HCT116 (cell line): ENCODE data around the gene SBF1. TPM values are rescaled to one million over a fixed set of nuclear protein-coding genes. Genes with fewer than 3 reads are reported as not detected.

Source experiments
- ATAC-seq: fragments of 200-7000 bp; cut with Tn5 transposase; 2 replicates; pipeline ENCODE4 v1.9.1; 2020; ENCODE audit warnings: mild to moderate bottlenecking, moderate library complexity
- BruUV-seq: library from RNA; stranded (reverse); fragments of 400-500 nt; replicated peaks from 2 replicates; lab custom pipeline; 2021; lab: Mats Ljungman, UMichigan
- CTCF ChIA-PET: fragments of 300-600 bp; sonication (Branson Sonifier 250); formaldehyde crosslinking; loops from one replicate; lab custom pipeline; 2021; ENCODE audit warnings: antibody characterized with exemption; lab: Charles Lee
- POLR2A ChIA-PET: fragments of 300-600, 350-600 bp; sonication (Branson Sonifier 250); formaldehyde crosslinking; loops from one replicate; lab custom pipeline; 2021; ENCODE audit warnings: antibody characterized with exemption; lab: Charles Lee
- RAD21 ChIA-PET, 2 experiments: fragments of 300-600 bp; sonication (Branson Sonifier 250); formaldehyde crosslinking; loops; one replicate each; lab custom pipeline; 2023; ENCODE audit warnings: low total read pairs in 2 of 2; ENCODE audit not compliant: uncharacterized antibody in 2 of 2, unreplicated experiment in 2 of 2, low non-redundant PET in 1 of 2; lab: Charles Lee
- DNase-seq: peaks from one replicate; pipeline ENCODE4 v3.0.0-alpha.2; 2010; ENCODE audit warnings: low read depth, low spot score
- H2AFZ ChIP-seq: fragments of 200-600 bp; shearing (Covaris generic), sonication (generic); 2 replicates; pipeline ENCODE4 v1.6.1; 2017; ENCODE audit warnings: low read depth, mixed run types, mixed read lengths, antibody characterized with exemption, low read length; ENCODE audit not compliant: poor library complexity, severe bottlenecking
- H3K27ac ChIP-seq: 2 replicates; pipeline ENCODE4 v1.5.1; 2012; ENCODE audit warnings: low read depth, low read length
- H3K27me3 ChIP-seq: fragments of 200-600 bp; sonication (generic); 2 replicates; pipeline ENCODE4 v1.6.1; 2016; ENCODE audit warnings: mixed run types, low read length, mixed read lengths; ENCODE audit not compliant: insufficient read depth
- H3K36me3 ChIP-seq, 2 experiments: fragments of 200-500 bp in 1 of 2; fragments of 200-600 bp in 1 of 2; sonication (Bioruptor generic) in 1 of 2; sonication (generic) in 1 of 2; 2 replicates each; pipeline versions ENCODE4 v1.5.1 to v1.6.1; 2014 to 2016; ENCODE audit warnings: low read length in 2 of 2, inconsistent platforms in 1 of 2, mixed read lengths in 1 of 2, mixed run types in 1 of 2; ENCODE audit not compliant: insufficient read depth in 2 of 2, control insufficient read depth in 1 of 2
- H3K4me1 ChIP-seq, 2 experiments: fragments of 200-600 bp in 1 of 2; sonication (generic) in 1 of 2; 2 replicates each; pipeline versions ENCODE4 v1.5.1 to v1.6.1; 2012 to 2017; ENCODE audit warnings: low read length in 2 of 2, inconsistent platforms in 1 of 2, mild to moderate bottlenecking in 1 of 2, mixed read lengths in 1 of 2, mixed run types in 1 of 2, moderate library complexity in 1 of 2; ENCODE audit not compliant: insufficient read depth in 2 of 2, control insufficient read depth in 1 of 2
- H3K4me2 ChIP-seq: fragments of 200-600 bp; sonication (generic); 2 replicates; pipeline ENCODE4 v1.6.1; 2017; ENCODE audit warnings: mixed run types, low read length, mixed read lengths
- H3K4me3 ChIP-seq, 2 experiments: fragments of 200-600 bp in 1 of 2; sonication (generic) in 1 of 2; replicated peaks in 1 of 2; 2 replicates each; pipeline ENCODE4 v1.5.1; 2011 to 2016; ENCODE audit warnings: low read length in 2 of 2, control low read depth in 1 of 2, low read depth in 1 of 2, mild to moderate bottlenecking in 1 of 2, mixed read lengths in 1 of 2, mixed run types in 1 of 2
- H3K79me2 ChIP-seq: fragments of 200-600 bp; sonication (generic); 2 replicates; pipeline ENCODE4 v1.6.1; 2017; ENCODE audit warnings: mild to moderate bottlenecking, mixed run types, low read length, moderate library complexity, mixed read lengths; ENCODE audit not compliant: insufficient read depth
- H3K9ac ChIP-seq: fragments of 200-600 bp; sonication (generic); 2 replicates; pipeline ENCODE4 v1.6.1; 2016; ENCODE audit warnings: low read length, mixed read lengths
- H3K9me2 ChIP-seq: fragments of 200-600 bp; sonication (generic), shearing (Covaris generic); 2 replicates; pipeline ENCODE4 v1.6.1; 2017; ENCODE audit warnings: mixed run types, mild to moderate bottlenecking, moderate library complexity; ENCODE audit not compliant: insufficient read depth
- H3K9me3 ChIP-seq, 2 experiments: fragments of 200-500 bp in 1 of 2; fragments of 200-600 bp in 1 of 2; sonication (Bioruptor generic) in 1 of 2; sonication (generic) in 1 of 2; 2 replicates each; pipeline ENCODE4 v1.6.1; 2014 to 2017; ENCODE audit warnings: low read length in 2 of 2, mixed read lengths in 2 of 2, inconsistent platforms in 1 of 2, low read depth in 1 of 2, mild to moderate bottlenecking in 1 of 2, mixed run types in 1 of 2, moderate library complexity in 1 of 2; ENCODE audit not compliant: control insufficient read depth in 1 of 2, insufficient read depth in 1 of 2
- H4K20me1 ChIP-seq: fragments of 200-600 bp; sonication (generic), shearing (Covaris generic); 2 replicates; pipeline ENCODE4 v1.6.1; 2017; ENCODE audit warnings: mixed run types, mild to moderate bottlenecking, moderate library complexity; ENCODE audit not compliant: insufficient read depth
- CBX3 ChIP-seq: IDR thresholded peaks from 2 replicates; pipeline ENCODE4 v1.6.1; 2012; ENCODE audit warnings: low read depth
- CEBPB ChIP-seq: IDR thresholded peaks from 2 replicates; pipeline ENCODE4 v1.6.1; 2012; ENCODE audit warnings: low read depth
- EGR1 ChIP-seq: IDR thresholded peaks from 2 replicates; pipeline ENCODE4 v1.6.1; 2012; ENCODE audit warnings: low read depth
- ELF1 ChIP-seq: IDR thresholded peaks from 2 replicates; pipeline ENCODE4 v1.6.1; 2012; ENCODE audit warnings: low read depth, borderline replicate concordance
- EZH2 ChIP-seq: fragments of 200-600 bp; sonication (generic); IDR thresholded peaks from 2 replicates; pipeline ENCODE4 v1.6.1; 2017; ENCODE audit warnings: antibody characterized with exemption, mixed run types
- JUND ChIP-seq: IDR thresholded peaks from 2 replicates; pipeline ENCODE4 v1.6.1; 2012
- POLR2AphosphoS5 ChIP-seq: IDR thresholded peaks from 2 replicates; pipeline ENCODE4 v1.6.1; 2011; ENCODE audit warnings: mild to moderate bottlenecking, low read depth, low read length, moderate library complexity
- RAD21 ChIP-seq: IDR thresholded peaks from 2 replicates; pipeline ENCODE4 v1.6.1; 2012; ENCODE audit warnings: low read depth, mild to moderate bottlenecking
- SIN3A ChIP-seq: IDR thresholded peaks from 2 replicates; pipeline ENCODE4 v1.6.1; 2012; ENCODE audit warnings: low read depth
- TCF7L2 ChIP-seq: IDR thresholded peaks from 2 replicates; pipeline ENCODE4 v1.7.0; 2011; ENCODE audit warnings: borderline replicate concordance, inconsistent platforms; ENCODE audit not compliant: insufficient read depth, insufficient read length; ENCODE audit errors: extremely low read depth
- ZFX ChIP-seq: fragments of 450-650 bp; IDR thresholded peaks from 2 replicates; pipeline ENCODE4 v1.6.1; 2017
- intact Hi-C: fragments of 100-400 bp; cut with micrococcal nuclease; formaldehyde crosslinking; loops from 2 replicates; pipeline ENCODE4 v1.10.0; 2022
- total RNA-seq: library from RNA; stranded (reverse); gene quantifications from one replicate; pipeline ENCODE4 v1.2.1, GENCODE V29; 2021; ENCODE audit not compliant: unreplicated experiment
- TF ChIP-seq, protein P1 (sequence below): IDR thresholded peaks from 2 replicates; pipeline ENCODE4 v1.6.1; 2012; ENCODE audit warnings: low read depth
- TF ChIP-seq, protein P2 (sequence below): IDR thresholded peaks from 2 replicates; pipeline ENCODE4 v1.6.1; 2011; ENCODE audit warnings: mild to moderate bottlenecking, low read length, moderate library complexity; ENCODE audit not compliant: insufficient replicate concordance; ENCODE audit errors: extremely low read depth
- TF ChIP-seq, protein P3 (sequence below): IDR thresholded peaks from 2 replicates; pipeline ENCODE4 v1.6.1; 2012
- TF ChIP-seq, protein P4 (sequence below): IDR thresholded peaks from 2 replicates; pipeline ENCODE4 v1.6.1; 2012

The SBF1 gene
- total RNA-seq, 1 experiment from 2014 or later = 91.1 TPM

DNA sequence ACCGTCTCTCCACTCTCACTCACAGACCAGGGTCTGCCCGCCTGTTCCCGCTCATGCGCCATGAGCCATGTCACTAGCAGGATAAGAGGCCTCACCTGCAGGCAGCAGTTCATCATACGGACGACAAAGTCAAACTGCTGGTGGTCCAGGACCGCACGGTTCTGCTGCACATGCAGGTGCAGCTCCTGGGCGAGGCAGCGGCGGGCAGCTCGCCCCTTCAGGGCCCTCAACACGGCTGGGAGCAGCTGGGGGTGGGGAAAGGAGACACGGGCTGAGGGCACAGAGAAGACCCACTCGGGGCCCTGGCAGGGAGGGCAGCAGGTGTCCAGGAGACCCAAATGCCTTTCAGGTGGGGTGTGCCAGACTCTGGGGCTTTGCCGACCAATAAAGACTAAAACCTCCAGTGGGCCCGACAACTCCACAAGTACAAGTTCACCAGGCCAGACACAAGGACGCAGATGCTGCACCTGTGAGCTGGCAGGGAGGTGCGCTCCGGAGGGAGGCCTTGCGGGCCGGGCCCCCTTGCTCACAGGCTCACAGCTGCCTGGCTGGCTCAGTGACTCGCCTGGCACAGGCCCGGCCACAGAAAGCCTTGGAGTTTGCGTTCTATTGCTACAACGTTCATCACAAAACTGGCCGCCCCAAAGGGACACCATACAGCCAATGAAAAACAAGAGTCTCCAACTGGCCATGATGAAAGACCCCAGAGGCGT, 11.5 kb downstream of the SBF1 start:
- ATAC-seq = no peak
- Histone ChIP-seq H3K36me3 (peaks cover 22 to 29% of the 10 kb centered on the region in 2 experiments; a peak in 3 of 4 replicates), H3K9me3 (no peaks in the 10 kb centered on the region), H4K20me1 (no peaks in the 10 kb centered on the region), H3K27ac (no peak overlapping the region), H3K4me3 (no peak overlapping the region), H3K27me3 (no peaks in the 10 kb centered on the region), H3K9ac (no peak overlapping the region), H3K9me2 (no peaks in the 10 kb centered on the region), H3K79me2 (no peaks in the 10 kb centered on the region; the same call in 1 of the 2 replicates), H2AFZ (no peak overlapping the region), H3K4me1 (no peaks in the 10 kb centered on the region), H3K4me2 (no peak overlapping the region)
- RAD21 ChIA-PET = no interaction called here
- no peak for DNase-seq
- no peak for TF ChIP-seq CBX3
- TF ChIP-seq EZH2 = no peak
- TF ChIP-seq, protein P1, sequence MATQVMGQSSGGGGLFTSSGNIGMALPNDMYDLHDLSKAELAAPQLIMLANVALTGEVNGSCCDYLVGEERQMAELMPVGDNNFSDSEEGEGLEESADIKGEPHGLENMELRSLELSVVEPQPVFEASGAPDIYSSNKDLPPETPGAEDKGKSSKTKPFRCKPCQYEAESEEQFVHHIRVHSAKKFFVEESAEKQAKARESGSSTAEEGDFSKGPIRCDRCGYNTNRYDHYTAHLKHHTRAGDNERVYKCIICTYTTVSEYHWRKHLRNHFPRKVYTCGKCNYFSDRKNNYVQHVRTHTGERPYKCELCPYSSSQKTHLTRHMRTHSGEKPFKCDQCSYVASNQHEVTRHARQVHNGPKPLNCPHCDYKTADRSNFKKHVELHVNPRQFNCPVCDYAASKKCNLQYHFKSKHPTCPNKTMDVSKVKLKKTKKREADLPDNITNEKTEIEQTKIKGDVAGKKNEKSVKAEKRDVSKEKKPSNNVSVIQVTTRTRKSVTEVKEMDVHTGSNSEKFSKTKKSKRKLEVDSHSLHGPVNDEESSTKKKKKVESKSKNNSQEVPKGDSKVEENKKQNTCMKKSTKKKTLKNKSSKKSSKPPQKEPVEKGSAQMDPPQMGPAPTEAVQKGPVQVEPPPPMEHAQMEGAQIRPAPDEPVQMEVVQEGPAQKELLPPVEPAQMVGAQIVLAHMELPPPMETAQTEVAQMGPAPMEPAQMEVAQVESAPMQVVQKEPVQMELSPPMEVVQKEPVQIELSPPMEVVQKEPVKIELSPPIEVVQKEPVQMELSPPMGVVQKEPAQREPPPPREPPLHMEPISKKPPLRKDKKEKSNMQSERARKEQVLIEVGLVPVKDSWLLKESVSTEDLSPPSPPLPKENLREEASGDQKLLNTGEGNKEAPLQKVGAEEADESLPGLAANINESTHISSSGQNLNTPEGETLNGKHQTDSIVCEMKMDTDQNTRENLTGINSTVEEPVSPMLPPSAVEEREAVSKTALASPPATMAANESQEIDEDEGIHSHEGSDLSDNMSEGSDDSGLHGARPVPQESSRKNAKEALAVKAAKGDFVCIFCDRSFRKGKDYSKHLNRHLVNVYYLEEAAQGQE = no peak
- TF ChIP-seq, protein P2, sequence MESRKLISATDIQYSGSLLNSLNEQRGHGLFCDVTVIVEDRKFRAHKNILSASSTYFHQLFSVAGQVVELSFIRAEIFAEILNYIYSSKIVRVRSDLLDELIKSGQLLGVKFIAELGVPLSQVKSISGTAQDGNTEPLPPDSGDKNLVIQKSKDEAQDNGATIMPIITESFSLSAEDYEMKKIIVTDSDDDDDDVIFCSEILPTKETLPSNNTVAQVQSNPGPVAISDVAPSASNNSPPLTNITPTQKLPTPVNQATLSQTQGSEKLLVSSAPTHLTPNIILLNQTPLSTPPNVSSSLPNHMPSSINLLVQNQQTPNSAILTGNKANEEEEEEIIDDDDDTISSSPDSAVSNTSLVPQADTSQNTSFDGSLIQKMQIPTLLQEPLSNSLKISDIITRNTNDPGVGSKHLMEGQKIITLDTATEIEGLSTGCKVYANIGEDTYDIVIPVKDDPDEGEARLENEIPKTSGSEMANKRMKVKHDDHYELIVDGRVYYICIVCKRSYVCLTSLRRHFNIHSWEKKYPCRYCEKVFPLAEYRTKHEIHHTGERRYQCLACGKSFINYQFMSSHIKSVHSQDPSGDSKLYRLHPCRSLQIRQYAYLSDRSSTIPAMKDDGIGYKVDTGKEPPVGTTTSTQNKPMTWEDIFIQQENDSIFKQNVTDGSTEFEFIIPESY = no peak
- TF ChIP-seq SIN3A = no peak
- TF ChIP-seq ZFX = no peak
- TF ChIP-seq TCF7L2 = no peak
- TF ChIP-seq JUND = no peak
- no peak for TF ChIP-seq ELF1
- TF ChIP-seq, protein P3, sequence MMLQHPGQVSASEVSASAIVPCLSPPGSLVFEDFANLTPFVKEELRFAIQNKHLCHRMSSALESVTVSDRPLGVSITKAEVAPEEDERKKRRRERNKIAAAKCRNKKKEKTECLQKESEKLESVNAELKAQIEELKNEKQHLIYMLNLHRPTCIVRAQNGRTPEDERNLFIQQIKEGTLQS = no peak
- TF ChIP-seq CEBPB = no peak
- TF ChIP-seq, protein P4, sequence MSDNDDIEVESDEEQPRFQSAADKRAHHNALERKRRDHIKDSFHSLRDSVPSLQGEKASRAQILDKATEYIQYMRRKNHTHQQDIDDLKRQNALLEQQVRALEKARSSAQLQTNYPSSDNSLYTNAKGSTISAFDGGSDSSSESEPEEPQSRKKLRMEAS = no peak
- TF ChIP-seq RAD21 = no peak
- TF ChIP-seq POLR2AphosphoS5 = no peak
- TF ChIP-seq EGR1 = no peak
- CTCF ChIA-PET = no interaction called here
- intact Hi-C loops = no loop called here
- POLR2A ChIA-PET = no interaction called here
- BruUV-seq = no TSS peak
